KBM-7 (cell line): ENCODE data around the gene TEKT2.

Source experiments
- DNase-seq: peaks from one replicate; pipeline ENCODE4 v3.0.0-alpha.2; 2015
- in situ Hi-C: fragments of 300-500 bp; cut with MboI; formaldehyde crosslinking; loops from 2 replicates; pipeline ENCODE4 v1.14.3; 2020; ENCODE audit warnings: low sequenced_read_pairs, low pct_unique_long_range_greater_than_20kb, mixed read lengths

TEKT2 gene, protein sequence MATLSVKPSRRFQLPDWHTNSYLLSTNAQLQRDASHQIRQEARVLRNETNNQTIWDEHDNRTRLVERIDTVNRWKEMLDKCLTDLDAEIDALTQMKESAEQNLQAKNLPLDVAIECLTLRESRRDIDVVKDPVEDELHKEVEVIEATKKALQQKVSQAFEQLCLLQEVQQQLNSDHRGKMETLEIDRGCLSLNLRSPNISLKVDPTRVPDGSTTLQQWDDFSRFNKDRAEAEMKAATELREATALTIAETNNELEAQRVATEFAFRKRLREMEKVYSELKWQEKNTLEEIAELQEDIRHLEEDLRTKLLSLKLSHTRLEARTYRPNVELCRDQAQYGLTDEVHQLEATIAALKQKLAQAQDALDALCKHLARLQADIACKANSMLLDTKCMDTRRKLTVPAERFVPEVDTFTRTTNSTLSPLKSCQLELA

DNA sequence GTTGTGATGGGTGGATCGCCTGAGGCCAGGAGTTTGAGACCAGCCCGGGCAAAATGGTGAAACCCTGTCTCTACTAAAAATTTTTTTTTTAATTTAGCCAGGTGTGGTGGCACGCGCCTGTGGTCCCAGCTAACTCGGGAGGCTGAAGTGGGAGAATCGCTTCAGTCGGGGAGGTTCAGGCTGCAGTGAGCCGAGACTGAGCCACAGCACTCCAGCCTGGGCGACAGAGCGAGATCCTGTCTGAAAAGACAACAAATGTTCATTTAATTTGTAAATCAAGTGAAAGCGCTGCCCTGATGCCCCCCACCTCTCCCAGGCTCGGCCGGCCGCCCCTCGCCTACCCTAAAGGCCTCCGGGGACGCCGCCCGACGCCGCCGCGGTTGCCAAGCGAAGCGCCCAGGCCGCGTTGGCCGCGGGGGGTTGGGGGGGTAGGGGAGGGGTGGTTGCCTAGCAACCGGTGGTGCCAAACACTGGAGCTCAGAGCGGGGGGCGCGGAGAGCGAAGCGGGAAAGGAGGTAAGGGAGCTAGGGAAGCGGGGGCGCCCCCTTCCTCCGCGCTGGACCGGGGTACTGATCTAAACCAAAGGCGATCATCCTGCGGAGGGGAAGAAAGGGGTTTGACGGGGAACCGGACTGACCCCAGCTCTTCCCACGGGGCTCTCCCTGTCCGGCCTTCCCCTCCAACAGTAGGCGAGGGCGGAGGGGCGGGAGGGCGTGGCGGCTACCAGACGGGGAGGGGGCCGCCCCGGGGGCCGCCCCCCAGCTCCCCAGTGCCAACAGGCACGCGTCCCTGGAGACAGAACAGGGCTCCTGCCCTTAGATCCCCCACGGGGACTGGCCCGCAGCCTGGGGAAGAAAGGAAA, at the start of gene TEKT2:
TEKT2 (plus strand) TSS at position 460 of the 862 bp plus-strand sequence. CDS start 828 bp downstream, outside the sequence.
- DNase-seq, result no peak
- in situ Hi-C loops, result no loop called here

DNA sequence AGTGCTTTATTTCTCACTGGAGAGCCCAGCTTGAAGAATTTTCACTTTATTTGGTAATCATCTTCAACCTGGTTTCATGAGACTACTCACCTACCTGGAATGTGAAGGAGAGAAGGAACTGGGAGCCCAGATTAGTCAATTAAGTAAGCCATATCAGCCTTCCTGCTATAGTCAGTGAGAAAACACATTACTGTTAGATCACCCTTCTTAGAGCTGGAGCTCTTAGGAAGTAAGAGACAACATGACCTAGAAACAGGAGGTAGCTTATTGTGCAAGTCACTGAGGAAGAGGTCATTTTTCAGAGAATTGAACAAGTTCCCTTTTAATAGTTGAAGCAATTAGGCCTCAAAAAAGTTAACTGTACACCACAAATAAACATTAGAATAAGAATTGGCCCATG, 49.2 kb upstream of the TEKT2 start:
- DNase-seq, result peak; percentile 47
- in situ Hi-C loops, result no loop called here

DNA sequence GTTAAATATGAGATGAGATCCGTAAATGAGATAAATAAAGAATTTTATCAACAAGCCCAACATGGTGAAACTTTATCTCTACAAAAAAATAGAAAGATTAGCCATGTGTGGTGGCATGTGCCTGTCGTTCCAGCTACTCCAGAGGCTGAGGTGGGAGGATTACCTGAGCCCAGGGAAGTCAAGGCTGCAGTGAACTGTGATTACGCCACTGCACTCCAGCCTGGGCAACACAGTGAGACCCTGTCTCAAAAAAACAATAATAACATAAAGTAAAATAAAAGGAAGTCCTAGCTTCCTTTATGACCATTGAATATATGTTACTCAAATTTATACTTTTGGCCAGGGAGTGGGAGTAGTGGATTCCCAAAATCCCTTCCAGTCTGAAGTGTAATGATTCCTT, 48.7 kb upstream of the TEKT2 start:
- in situ Hi-C loops, result no loop called here
- DNase-seq, result no peak

DNA sequence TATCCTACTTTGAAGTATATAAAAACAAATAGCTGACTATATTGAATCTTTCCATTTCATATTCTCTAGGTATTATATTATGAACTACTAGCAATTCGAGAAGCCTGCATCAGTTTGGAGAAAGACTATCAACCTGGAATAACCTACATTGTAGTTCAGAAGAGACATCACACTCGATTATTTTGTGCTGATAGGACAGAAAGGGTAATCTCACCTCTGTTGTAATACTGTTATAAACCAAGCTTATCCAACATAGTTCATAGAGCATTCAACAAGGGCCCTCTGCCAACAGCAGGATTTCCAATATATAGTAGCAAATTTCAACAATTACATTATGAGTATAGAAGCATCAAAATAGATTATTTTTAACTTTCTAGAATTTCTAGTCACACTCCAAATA, 43.7 kb upstream of the TEKT2 start:
- in situ Hi-C loops, result no loop called here
- DNase-seq, result no peak

DNA sequence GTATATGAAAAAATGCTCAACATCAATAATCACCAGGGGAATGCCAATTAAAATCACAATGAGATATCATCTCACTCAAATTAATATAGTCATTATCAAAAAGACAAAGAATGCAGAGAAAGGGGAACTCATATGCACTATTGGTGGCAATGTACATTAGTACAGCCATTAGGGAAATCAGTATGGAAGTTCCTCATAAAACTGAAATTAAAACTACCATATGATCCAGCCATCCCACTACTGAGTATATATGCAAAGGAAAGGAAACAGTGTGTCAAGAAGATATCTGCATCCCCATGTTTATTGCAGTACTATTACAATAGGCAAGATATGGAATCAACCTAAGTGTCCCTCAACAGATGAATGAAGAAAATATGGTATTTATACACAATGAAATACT, 32.1 kb upstream of the TEKT2 start:
- DNase-seq, result no peak
- in situ Hi-C loops, result no loop called here

DNA sequence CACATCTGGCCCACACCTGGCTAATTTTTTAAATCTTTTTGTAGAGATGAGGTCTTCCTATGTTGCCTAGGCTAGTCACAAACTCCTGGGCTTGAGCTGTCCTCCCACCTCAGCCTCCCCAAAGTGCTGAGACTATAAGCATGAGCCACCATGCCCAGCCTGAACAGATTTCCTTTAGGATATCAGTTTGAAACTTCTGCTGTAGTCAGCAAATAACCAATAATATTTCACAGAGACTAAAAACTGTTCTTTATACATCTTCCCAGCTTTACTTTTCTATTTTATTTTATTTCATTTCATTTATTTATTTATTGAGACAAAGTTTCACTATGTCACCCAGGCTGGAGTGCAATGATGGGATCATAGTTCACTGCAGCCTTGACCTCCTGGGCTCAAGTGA, 29.9 kb upstream of the TEKT2 start:
- DNase-seq, result no peak

DNA sequence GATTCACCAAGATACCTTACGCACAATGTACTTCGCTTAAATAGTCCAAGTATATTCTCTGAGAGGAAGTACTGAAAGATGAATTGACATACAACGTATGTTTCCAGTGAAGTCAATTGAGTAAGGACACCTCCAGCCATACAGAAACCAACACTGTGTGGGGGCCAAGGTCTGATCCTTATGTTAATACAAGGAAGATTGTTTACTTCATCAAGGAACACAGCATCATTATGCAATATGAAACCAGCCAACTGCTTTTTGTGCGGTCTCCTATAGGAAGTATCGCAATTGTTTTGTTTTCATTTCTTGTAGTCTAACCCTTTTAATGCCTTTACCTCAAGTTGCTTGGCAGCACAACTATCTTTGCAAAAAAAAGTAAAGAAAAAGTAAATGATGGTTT, 28.2 kb upstream of the TEKT2 start:
- in situ Hi-C loops, result no loop called here
- no peak for DNase-seq

More for the DNA sequence above, 29.9 kb upstream of the TEKT2 start:
- in situ Hi-C loops, result no loop called here

DNA sequence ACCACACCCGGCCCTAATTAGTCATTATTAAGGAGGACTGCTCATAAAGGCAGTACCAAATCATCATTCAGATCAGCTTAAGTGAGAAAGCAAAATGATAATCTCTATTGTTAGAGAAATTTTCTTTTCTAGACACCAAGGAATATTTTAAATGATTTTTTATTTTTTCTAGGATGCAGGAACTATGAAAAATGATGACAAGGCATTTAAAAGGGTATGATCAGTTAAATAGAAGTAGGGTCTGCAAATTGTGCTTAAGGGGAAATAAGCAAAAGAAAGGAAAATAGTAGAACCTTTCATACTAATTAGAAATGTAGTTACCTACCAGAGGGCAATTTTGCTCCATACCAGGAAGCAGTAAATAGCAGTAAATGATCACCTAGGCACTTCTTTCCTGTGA, 21.6 kb upstream of the TEKT2 start:
- DNase-seq, result no peak

DNA sequence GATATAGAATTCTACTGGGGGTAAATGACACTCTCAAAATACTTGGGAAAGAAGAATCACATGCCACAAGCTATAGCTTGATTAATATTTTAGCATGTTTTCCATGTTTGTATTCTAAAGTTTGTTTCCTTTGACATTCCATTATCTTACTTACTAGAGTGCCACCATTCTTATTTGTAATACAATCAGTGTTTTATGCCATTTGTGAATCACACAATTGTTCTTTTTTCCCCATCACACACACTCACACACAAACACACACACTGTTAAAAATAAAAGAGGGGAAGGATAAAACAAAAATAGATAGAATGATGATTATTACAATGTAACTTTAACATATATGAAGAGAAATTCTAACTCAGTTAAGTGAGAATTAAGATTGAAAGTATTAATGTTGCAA, 16.0 kb upstream of the TEKT2 start:
- in situ Hi-C loops, result no loop called here
- no peak for DNase-seq

More for the DNA sequence above, 21.6 kb upstream of the TEKT2 start:
- in situ Hi-C loops, result no loop called here

DNA sequence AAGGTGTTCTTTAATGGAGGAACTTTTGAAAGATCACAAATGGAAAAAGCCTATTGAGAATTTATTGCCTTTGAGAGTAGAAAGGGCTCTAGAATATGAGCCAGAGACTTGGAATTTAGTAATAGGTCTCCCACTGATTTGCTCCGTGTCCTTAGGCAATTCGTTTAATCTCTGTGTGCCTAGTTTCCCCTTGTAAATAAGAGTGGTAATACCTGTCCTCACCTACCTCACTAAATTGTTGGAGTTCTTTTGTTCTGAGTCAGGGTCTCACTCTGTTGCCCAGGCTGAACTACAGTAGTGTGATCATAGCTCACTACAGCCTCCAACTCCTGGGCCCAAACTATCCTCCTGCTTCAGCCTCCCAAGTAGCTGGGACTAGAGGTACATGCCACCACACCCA, 15.0 kb upstream of the TEKT2 start:
- no peak for DNase-seq
- in situ Hi-C loops, result no loop called here

DNA sequence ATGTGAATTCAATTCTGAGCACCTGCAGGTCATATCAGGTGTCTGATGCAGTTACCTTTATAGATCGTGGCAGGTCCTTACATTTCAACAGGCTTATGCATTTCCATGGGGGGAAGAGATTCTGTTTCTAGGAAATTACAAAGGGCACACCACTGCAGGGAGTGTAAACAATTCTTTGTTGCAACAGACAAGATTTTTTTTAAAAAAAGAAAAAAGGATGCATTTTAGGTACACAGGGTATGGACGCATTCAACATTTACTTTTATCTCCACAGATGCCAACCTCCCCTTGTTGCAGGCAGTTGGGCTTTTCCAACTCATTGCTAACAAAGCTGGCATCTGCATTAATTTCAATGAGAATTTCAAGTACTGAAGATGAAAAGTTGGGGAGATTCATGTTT, 13.5 kb upstream of the TEKT2 start:
- no peak for DNase-seq
- in situ Hi-C loops, result no loop called here

DNA sequence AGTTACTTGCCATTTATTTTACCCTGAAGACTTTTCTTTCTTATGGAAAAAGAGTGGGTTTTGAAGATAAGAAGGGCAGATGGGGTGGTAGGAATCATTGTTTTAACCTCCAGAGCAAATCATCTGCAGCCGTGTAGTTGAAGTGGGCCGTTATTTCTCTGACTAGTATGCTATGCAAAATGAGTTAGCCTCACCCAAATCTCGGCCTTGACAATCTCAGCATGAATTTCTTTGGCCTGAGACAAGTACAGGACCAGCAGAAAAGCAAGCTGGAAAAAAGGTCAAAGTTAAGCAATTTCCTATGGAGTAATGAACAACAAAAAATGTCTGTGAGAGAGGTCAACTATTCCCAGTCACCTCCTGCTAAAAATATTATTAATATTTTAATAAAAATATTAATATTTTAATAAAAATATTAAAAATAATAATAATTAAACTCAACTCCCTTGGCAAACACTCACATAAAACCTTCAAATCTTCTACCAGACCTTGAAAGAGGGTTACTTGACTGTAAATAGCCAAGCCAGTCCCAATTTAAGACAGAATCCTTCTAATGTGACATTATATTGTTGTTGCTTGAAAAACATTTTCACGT, 6.8 kb upstream of the TEKT2 start:
- in situ Hi-C loops, result no loop called here

DNA sequence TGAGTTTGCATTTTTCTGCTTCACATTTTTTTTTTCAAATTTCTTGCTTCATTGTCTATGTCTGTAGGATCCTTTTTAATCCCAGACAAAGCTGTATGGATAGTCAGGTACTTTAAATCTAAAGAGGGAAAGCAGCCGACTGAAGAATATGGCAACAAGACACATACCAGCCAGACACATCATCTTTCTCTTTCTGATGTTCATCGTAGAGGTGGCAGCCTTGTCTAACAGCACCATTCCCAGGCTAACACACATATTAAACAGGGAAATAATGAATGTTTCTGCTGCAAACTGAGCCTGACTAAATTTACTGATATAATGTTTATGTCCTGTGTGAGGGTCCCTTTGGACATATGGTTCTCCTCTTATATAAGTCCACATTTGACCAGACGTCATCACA, 3.7 kb upstream of the TEKT2 start:
- DNase-seq, result no peak
- in situ Hi-C loops, result no loop called here

More for the DNA sequence above, 6.8 kb upstream of the TEKT2 start:
- DNase-seq, result no peak

DNA sequence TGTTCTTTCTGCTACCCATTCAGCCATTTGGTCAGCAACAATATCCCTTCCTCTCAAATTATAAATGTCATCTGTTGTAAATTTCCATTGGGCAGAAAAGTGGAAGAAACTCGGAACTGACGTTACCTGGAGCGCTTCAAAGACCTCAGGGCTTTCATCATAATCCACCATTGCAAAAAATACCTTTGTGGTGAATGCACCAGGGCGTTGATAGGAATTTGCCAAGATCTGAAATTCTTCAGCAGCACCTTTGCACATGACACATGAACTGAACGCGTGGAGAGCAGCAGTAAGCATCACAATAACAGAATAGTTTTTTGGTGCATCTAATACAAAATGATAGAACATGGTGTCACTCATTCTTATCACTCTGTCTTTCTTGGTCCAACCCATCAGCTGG, 3.1 kb upstream of the TEKT2 start:
- in situ Hi-C loops, result no loop called here
- no peak for DNase-seq

DNA sequence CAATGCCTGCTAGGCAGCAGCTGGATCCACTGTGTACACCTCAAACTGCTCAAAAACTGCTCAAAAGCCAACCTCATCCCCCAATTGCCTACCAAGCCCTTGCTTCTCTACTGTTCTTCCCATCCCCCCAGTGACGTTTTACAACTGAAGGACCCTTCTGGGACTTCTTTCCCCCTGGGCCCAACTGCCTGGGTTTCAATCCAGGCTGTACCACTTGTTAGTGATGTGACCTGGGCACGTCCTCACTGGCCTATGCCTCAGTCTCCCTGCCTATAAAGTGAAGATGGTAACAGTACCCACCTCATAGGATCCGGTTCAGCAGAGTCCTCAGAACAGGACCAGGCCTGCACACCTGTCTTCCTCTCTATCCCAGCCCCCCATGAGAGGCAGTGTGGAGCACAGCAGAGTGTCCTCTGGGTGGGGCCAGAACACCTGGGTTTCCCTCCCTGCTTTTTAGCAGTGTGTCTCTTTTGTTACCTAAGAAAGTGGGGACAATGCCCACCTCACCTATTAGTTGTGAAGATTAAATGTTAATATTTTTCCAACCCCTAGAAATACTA, 1.9 kb upstream of the TEKT2 start:
- in situ Hi-C loops, result no loop called here
- DNase-seq, result no peak

DNA sequence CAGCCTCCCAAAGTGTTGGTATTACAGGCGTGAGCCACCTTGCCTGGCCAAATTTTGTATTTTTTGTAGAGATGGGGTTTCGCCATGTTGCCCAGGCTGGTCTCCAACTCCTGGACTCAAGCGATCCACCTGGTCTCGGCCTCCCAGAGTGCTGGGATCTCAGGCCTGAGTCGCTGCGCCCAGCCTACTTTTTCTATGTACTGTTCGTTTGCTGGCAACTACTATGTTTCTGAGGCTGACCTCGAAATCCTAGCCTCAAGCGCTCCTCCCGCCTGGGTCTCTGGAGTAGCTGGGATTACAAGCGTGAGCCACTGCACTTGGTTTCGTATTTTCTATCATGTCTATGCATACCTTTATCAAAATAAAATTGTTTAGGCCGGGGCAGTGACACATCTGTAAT, 675 bp upstream of the TEKT2 start:
- DNase-seq, result no peak
- in situ Hi-C loops, result no loop called here

DNA sequence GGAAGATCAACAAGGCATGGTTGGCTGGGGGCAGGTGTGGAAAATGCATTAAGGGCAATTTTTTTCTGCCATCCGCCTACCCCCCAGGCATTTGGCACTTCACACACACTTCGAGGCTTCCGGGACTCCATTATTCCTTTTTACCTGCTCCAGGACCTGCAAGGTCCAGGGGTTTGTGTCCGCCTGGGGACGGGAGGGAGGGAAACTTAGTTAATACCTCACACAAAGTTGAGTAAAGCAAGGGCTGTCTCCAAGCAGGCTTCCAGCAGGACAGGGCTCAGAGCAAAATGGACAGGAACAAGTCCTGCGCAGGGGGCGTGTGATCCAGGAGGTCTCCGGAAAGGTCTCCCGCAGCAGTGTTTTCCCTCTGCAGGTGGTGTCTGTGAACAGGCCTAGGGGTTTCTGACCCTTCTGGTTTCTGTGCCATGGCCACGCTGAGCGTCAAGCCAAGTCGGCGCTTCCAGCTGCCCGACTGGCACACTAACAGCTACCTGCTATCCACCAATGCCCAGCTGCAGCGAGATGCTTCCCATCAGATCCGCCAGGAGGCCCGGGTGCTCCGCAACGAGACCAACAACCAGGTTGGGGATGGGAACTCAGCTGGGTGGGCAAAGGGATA, 712 bp downstream of the TEKT2 start:
- DNase-seq, result no peak
- in situ Hi-C loops, result no loop called here

DNA sequence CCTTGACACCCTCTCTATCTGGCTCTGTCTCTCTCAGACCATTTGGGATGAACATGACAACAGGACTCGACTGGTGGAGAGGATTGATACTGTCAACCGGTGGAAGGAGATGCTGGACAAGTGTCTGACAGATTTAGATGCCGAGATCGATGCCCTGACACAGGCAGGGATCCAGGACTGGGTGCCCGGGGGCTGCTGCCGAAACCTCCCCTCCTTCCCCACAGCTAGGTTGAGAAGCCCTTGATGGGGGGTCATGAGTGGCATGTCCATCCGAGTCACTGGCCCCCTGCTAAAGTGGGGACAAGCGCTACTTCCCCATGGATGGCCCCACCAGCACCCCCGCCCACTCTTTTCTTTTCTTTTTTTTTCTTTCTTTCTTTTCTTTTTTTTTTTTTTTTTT, 1.2 kb downstream of the TEKT2 start:
- in situ Hi-C loops, result no loop called here
- no peak for DNase-seq
